ENCODE data around the gene FOXN3.

FOXN3 gene

DNA sequence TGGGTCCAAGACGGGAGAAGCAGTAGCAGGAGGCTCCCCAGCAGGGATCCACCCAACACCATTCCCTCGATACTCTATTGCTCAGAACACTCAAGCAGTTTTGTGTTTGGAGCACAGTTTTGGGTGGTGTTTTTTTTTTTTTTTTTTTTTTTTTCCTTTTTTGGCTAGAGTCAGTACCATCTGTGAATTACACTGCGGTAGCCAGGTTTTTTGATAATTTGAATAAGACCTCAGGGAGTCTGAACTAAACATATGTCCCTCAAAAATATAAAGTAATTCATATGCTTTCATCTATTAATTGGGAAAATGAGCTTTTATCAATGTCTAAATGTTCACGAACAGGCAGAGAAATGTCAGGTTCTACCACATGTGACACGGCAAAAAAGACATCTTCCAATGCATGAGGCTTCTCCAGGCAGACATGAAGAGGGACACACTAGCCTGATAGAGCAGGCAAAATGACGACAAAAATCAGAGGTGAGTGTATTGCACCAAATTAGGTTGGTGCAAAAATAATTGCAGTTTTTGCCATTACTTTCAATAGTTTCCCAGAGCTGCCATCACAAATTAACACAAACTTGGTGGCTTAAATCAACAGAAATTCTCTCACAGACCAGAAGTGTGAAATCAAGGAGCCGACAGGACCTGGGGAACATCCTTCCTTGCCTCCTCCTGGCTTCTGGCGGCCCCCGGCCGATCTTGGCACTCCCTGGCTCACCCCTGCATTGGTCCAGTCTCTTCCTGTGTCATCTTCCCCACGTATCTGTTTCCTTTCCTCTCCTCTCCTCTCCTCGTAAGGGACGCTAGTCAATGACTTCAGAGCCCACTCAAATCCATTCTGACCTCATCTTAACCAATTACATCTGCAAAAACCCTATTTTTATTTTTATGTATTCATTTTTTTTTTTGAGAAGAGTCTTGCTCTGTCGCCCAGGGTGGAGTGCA is 33.9 kb downstream of the FOXN3 start:
- no peak for DNase-seq (ENCODE audit: low read depth, low spot score)

- DNase-seq (ENCODE audit: low read depth, low spot score): no peak
Observed at GRCh38 chr14:89382487-89382886, 34.5 kb downstream of the FOXN3 start.

- DNase-seq (ENCODE audit: low read depth, low spot score): no peak
Observed at GRCh38 chr14:89379891-89380820, 36.9 kb downstream of the FOXN3 start.

GRCh38 chr14:89379006-89379405 is 38.0 kb downstream of the FOXN3 start:
- DNase-seq (ENCODE audit: low read depth, low spot score): no peak

GRCh38 chr14:89378119-89378518 is 38.9 kb downstream of the FOXN3 start:
- no peak for DNase-seq (ENCODE audit: low read depth, low spot score)

GRCh38 chr14:89377544-89377943 is 39.5 kb downstream of the FOXN3 start:
- DNase-seq (ENCODE audit: low read depth, low spot score): no peak

GRCh38 chr14:89374908-89375307 is 42.1 kb downstream of the FOXN3 start:
- no peak for DNase-seq (ENCODE audit: low read depth, low spot score)

- DNase-seq (ENCODE audit: low read depth, low spot score): no peak
Observed at GRCh38 chr14:89373185-89373584, 43.8 kb downstream of the FOXN3 start.

DNA sequence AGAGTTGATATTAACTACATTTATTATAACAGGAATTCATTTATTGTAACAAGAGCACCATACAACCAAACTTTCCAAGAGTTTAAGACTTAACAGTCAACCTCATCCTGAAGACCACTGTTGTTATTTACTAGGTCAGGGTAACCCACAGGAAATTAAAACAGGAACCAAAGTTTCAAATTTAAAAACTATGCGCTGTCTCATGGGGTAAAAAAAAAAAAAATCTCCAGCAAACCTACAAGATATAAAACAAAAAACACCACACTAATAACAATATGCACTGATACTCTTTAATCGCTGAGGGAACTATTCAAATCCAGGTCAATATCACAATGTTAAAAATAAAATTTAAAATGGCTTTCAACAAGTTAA is 44.5 kb downstream of the FOXN3 start:
- no peak for DNase-seq (ENCODE audit: low read depth, low spot score)

GRCh38 chr14:89371585-89372511 is 45.2 kb downstream of the FOXN3 start:
- DNase-seq (ENCODE audit: low read depth, low spot score): no peak

DNA sequence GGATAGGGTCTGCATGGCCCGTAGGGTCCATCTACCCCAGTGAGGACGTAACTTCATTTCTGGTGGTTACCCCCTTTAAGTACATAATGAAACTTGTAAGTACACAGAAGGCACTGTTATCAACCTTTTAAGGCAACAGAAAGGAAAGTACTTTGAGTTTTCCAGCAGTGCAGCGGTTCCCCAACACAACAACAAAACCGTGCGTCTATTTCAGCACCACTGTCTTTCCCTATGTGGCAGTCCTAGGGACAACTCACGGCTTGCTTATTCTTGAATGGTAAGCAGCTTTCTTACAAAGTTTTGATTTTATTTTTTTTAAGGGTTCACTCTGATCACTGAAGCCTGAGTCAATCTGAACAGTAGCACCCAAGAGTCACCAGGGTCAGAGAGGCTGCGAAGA is 46.3 kb downstream of the FOXN3 start:
- DNase-seq (ENCODE audit: low read depth, low spot score): no peak

DNA sequence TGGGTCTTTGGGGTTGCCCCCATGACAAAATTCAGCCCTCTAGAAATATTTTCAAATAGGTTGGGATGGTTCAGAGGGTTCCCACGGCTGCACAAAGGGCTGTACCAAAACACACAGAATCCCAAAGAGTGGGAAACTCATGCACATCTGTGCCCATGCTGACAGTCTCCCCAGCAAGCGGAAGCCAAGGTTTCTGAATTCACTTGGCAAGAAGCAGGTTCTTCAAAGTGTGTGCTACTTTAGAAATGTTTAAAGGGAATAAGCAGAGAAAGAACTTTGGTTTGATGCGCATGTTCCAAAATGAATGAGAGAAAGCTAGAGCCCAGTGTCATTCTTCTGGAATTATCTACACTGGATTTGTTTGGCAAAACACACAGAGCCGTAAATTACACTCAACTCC is 46.7 kb downstream of the FOXN3 start:
- no peak for DNase-seq (ENCODE audit: low read depth, low spot score)

DNA sequence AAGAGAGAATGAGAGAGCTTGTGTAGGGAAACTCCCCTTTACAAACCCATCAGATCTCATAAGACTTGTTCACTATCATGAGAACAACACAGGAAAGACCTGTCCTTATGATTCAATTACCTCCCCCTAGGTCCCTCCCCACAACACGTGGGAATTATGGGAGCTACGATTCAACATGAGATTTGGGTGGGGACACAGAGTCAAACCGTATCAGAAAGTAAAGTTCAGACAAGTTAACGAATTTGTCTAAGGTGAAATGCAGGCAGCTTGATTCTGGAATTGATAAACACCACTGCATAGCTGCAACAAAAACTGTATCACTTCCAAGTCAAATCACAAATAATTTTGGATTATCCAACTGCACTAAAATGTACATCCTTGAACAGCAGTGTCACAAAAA is 47.4 kb downstream of the FOXN3 start:
- no peak for DNase-seq (ENCODE audit: low read depth, low spot score)

DNA sequence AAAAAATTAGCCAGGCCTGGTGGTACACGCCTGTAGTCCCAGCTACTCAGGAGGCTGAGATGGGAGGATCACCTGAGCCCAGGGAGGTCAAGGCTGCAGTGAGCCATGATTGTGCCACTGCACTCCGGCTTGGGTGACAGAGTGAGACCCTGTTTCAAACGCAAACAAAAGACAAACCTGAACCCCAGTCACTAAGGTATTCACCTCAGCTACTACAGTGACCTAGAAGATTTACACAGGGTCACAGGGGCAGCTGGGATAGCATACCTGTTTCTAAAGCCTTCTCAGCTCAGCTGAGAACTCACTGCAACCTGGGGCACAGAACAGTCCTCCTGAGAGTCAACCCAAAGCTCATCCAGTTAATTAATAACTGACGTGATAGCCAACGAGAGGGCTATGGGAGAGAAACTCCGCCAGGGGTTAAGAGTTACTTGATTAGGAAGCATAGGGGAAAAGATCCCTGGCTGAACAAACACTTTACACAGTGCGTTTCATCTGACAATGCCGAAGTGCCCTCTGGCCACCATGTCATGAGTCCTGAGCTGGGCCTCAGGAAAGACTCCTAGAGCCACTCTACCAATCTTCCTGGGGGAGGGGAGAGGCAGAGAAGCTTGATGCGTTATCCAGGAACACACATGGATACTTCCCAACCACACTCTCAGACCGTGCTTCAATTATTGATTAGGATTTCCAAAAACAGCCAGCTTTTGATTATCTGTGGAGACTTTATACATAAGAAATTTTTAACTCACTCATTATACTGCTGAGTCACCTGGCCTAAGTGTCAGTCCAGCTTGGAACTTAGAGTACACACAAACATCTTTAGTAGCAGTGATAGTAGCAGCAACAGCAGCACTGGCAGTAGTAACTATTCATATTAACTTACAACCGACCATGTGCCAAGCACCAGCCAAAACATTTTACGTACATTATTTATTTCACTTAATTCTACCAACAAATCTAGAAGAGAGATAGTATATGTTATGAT is 48.2 kb downstream of the FOXN3 start:
- DNase-seq (ENCODE audit: low read depth, low spot score): no peak

DNA sequence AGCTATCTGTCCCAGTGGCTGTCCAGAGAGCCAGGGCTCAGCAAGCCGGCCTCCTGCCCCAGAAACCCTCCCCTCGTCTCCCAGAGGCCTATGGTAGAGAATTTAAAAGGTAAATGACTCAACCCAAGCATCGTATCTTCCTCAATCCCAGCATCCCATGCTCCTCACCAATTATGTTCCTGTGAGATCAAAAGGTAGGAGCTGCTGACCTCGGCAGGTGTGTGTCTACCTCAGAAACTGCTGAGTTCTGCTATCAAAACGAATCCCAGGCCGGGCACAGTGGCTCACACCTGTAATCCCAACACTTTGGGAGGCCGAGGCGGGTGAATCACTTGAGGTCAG is 49.3 kb downstream of the FOXN3 start:
- no peak for DNase-seq (ENCODE audit: low read depth, low spot score)

DNA sequence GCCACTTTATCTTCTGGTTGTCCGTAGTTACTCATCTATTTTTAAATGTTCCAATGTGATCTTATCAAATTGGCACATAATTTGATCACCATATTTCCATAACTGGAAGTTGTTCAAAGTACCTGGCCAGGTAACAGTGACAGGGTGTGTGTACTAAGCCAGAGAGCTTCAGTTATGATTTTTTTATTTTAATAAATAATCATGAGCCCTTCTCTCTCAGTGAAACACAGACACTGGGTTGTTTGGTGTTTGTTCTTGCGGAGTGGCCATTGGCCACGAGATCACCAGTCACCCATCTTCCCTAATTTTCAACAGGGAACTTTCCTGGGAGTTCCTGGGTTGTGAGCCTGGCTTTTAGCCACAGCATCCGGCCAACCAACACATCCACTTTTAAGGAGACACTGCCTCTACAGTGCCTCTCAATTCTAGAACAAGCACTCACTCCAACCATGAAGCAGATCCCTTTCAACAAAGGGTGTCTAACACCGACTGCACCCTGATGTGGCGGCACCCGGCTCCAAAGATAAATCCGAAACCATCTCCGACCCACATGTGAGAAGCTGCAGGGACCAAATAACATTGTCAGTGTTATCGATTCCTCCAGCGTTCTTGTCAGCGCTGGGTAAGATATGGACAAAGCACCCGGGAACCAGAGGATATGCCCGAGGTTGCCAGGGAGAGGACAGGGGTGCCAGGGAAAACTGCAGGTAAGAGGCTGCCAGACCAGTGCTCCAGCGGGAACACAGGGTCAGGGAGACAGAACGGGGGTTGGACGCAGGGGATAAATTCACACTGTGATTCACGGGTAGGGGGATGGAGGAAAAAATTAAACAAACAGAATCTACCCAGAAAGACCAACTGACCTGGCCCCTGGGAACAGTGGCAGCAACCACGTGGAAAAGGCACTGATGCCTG is 49.9 kb downstream of the FOXN3 start:
- DNase-seq (ENCODE audit: low read depth, low spot score): no peak

DNA sequence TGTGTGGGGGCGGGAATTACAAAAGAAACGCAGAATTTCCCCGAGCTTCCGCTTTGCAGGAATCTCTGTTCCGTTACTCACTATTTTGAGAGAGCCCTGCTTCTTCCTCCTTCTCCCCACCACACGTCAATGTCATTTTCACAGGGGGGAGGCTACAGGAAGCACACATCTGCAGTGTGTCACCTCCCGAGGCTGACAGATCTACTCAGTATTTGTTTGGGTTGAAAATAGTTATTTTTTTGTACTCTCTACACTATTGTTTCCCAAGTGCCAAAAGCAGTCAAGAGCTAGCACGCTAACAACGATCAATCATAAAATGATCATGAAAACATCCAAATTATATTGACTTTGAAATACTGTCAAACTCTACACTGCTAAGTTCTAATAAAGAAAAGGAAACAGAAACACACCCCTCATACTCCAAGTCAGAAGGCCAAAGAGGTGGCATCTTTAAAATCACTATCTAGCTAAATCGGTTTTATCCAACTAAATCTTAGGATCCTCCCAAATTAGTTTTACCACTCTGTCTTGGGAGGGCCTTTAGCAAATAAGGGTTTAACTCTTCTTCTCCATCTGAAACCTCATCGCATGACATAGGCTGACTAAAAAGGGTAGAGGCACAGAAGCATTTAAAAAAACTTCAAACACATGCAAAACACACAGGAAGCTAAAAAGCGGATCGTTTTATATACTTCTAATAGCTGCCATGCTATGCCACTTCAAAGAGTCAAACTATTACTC is 51.8 kb downstream of the FOXN3 start:
- peak; percentile 45 for DNase-seq (ENCODE audit: low read depth, low spot score)

DNA sequence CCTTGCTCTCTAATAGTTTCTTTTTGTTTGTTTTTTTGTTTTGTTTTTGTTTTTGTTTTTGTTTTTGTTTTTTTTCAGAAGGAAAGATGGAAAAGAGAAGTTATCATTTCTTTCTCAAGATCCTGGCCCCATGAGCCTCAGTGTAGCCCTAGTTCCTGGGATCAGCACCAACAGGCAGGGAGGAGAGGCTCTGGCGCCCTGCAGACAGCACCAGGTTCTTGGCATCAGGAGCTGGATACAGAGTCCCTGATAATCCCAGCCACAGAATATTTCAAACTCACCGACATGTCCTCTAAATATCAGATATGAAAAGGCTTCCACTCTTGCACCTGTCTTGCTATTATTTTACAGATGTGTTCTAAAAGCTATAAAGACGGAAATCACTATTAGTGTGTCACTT is 52.7 kb downstream of the FOXN3 start:
- DNase-seq (ENCODE audit: low read depth, low spot score): no peak

GRCh38 chr14:89360277-89360676 is 56.8 kb downstream of the FOXN3 start:
- no peak for DNase-seq (ENCODE audit: low read depth, low spot score)

Data from activated CD4-positive, CD25-positive, alpha-beta regulatory T cell treated with anti-CD3 and anti-CD28 coated beads, Interleukin-2, amount 50 U/mL, for 16 hours (primary cell).